Left lung (tissue), 10 donors: Measurements from ENCODE around the gene ZBTB48. TPM values are rescaled to one million over a fixed set of nuclear protein-coding genes. Genes with fewer than 3 reads are reported as not detected.
A peak's percentile ranks its signal among the peaks of the same experiment; 100 is the strongest.

Source experiments
- ATAC-seq: fragments of 200-7000 bp; cut with Tn5 transposase; one replicate; pipeline ENCODE4 v1.9.1; 2020; ENCODE audit warnings: moderate library complexity
- DNase-seq, 4 donors: peaks; one replicate each; pipeline ENCODE4 v3.0.0-alpha.2; 2013 to 2020
- H3K27ac ChIP-seq, 2 donors: fragments of 200-600 bp; sonication (generic) in 1 of 2; one replicate each; pipeline versions ENCODE4 v1.5.0 to v1.8.0; 2020 to 2021
- H3K27me3 ChIP-seq, 2 donors: fragments of 200-600 bp; sonication (generic) in 1 of 2; one replicate each; pipeline versions ENCODE4 v1.5.0 to v1.8.0; 2020 to 2021
- H3K36me3 ChIP-seq, 2 donors: fragments of 200-600 bp; sonication (generic) in 1 of 2; one replicate each; pipeline versions ENCODE4 v1.5.0 to v1.8.0; 2020 to 2021
- H3K4me1 ChIP-seq, 2 donors: fragments of 200-600 bp; one replicate each; pipeline ENCODE4 v1.8.0; 2021
- H3K4me3 ChIP-seq, 2 donors: fragments of 200-600 bp; sonication (generic) in 1 of 2; one replicate each; pipeline versions ENCODE4 v1.5.0 to v1.8.0; 2020 to 2021; ENCODE audit warnings: mild to moderate bottlenecking in 1 of 2
- H3K9me3 ChIP-seq, 2 donors: fragments of 200-600 bp; sonication (generic) in 1 of 2; one replicate each; pipeline versions ENCODE4 v1.5.0 to v1.8.0; 2020 to 2021
- CTCF ChIP-seq, 2 donors: fragments of 200-600 bp; sonication (generic) in 1 of 2; IDR thresholded peaks; one replicate each; pipeline versions ENCODE4 v1.5.0 to v1.8.0; 2021; ENCODE audit warnings: antibody characterized with exemption in 2 of 2
- intact Hi-C, 2 donors: fragments of 100-400 bp; cut with DNase I; formaldehyde crosslinking; loops; one replicate each; pipeline versions ENCODE4 v1.11.2 to v1.14.2; 2022
- polyA plus RNA-seq, 6 donors: library from polyadenylated mRNA; unstranded; fragments of 120-200 nt; gene quantifications; one replicate each; pipeline ENCODE4 v1.2.1, GENCODE V29; 2013; ENCODE audit not compliant: insufficient read length in 6 of 6
- total RNA-seq, 2 donors: library from RNA; stranded (reverse); fragmentation: NEBNext Ultra II Directional; extraction: Animal tissue kit (Norgen Biotek cat#: 25700); gene quantifications; one replicate each; pipeline ENCODE4 v1.2.1, GENCODE V29; 2021
- donor health status: DM: no; HTN: yes; CAD: no.
- donor health status: DM: no; HTN: no; CAD: no.

ZBTB48 gene
- total and polyA plus RNA-seq, 8 donors, result 24.7 to 41.6 (median 33.5) TPM

GRCh38 chr1:6587261-6588005, 7.6 kb downstream of the ZBTB48 start:
- DNase-seq, result peak in 1 of 4 donors; percentile 66
- no peaks in the 10 kb centered on the region for H3K27me3 ChIP-seq
- TF ChIP-seq CTCF (IDR thresholded peaks at IDR 0.05), result no peak
- intact Hi-C loops, result no loop called here
- peaks cover 0 to 66% of the 10 kb centered on the region in 2 donors for H3K4me1 ChIP-seq
- H3K36me3 ChIP-seq, result peaks cover 0 to 69% of the 10 kb centered on the region in 2 donors
- peak overlapping the region in 1 of 2 donors; percentile 35 for H3K27ac ChIP-seq
- no peaks in the 10 kb centered on the region for H3K9me3 ChIP-seq
- H3K4me3 ChIP-seq, result no peak overlapping the region
- peak; percentile 75 for ATAC-seq

- peaks cover 0 to 58% of the 10 kb centered on the region in 2 donors for H3K4me1 ChIP-seq
- H3K9me3 ChIP-seq, result no peaks in the 10 kb centered on the region
- ATAC-seq (peak; percentile 85), DNase-seq (peak in 1 of 4 donors; percentile 76)
- intact Hi-C loops, result no loop called here
- peaks cover 0 to 78% of the 10 kb centered on the region in 2 donors for H3K36me3 ChIP-seq
- no peak overlapping the region for H3K27ac ChIP-seq
- H3K4me3 ChIP-seq, result no peak overlapping the region
- no peaks in the 10 kb centered on the region for H3K27me3 ChIP-seq
- TF ChIP-seq CTCF (IDR thresholded peaks at IDR 0.05), result no peak
Observed at GRCh38 chr1:6588128-6588892, 8.5 kb downstream of the ZBTB48 start.

- H3K4me1 ChIP-seq, result peaks cover 0 to 56% of the 10 kb centered on the region in 2 donors
- DNase-seq (no peak), ATAC-seq (no peak)
- H3K36me3 ChIP-seq, result peaks cover 0 to 85% of the 10 kb centered on the region in 2 donors
- H3K27me3 ChIP-seq, result no peaks in the 10 kb centered on the region
- no peak overlapping the region for H3K4me3 ChIP-seq
- intact Hi-C loops, result no loop called here
- no peak for TF ChIP-seq CTCF (IDR thresholded peaks at IDR 0.05)
- no peak overlapping the region for H3K27ac ChIP-seq
- no peaks in the 10 kb centered on the region for H3K9me3 ChIP-seq
Observed at GRCh38 chr1:6588893-6589520, 9.2 kb downstream of the ZBTB48 start.

GRCh38 chr1:6590046-6590445, 10.3 kb downstream of the ZBTB48 start:
- no peak for DNase-seq
- intact Hi-C loops, result no loop called here
- Histone ChIP-seq H3K27me3 (no peaks in the 10 kb centered on the region), H3K9me3 (no peaks in the 10 kb centered on the region), H3K36me3 (peaks cover 0 to 91% of the 10 kb centered on the region in 2 donors), H3K27ac (no peak overlapping the region), H3K4me1 (peaks cover 0 to 51% of the 10 kb centered on the region in 2 donors), H3K4me3 (no peak overlapping the region)
- ATAC-seq, result no peak
- no peak for TF ChIP-seq CTCF (IDR thresholded peaks at IDR 0.05)

GRCh38 chr1:6591222-6591621, 11.4 kb downstream of the ZBTB48 start:
- DNase-seq (peak in 1 of 4 donors; percentile 81), ATAC-seq (no peak)
- Histone ChIP-seq H3K27me3 (no peaks in the 10 kb centered on the region), H3K27ac (no peak overlapping the region), H3K4me3 (no peak overlapping the region), H3K4me1 (peaks cover 0 to 58% of the 10 kb centered on the region in 2 donors), H3K36me3 (peaks cover 0 to 100% of the 10 kb centered on the region in 2 donors), H3K9me3 (no peaks in the 10 kb centered on the region)
- no peak for TF ChIP-seq CTCF (IDR thresholded peaks at IDR 0.05)
- intact Hi-C loops, result no loop called here
